HepG2 (cell line): ENCODE results near the gene RHOBTB1.

ENCODE experiments used
- AFF4 ChIP-seq: sonication (generic); formaldehyde crosslinking; IDR thresholded peaks from 2 replicates; pipeline ENCODE4 v1.4.0; 2020; ENCODE audit warnings: missing genetic modification reagents
- EZH2 ChIP-seq: conservative IDR thresholded peaks from 2 replicates; pipeline ENCODE4 v1.6.1; 2012; ENCODE audit warnings: mild to moderate bottlenecking, low read depth, low read length, moderate library complexity
- KLF13 ChIP-seq: sonication (generic); formaldehyde crosslinking; IDR thresholded peaks from 2 replicates; pipeline ENCODE4 v1.4.0; 2020; ENCODE audit warnings: mild to moderate bottlenecking, missing genetic modification reagents
- NFIC ChIP-seq: IDR thresholded peaks from 2 replicates; pipeline ENCODE4 v1.6.1; 2012; ENCODE audit warnings: mild to moderate bottlenecking, low read length, inconsistent platforms
- SMAD3 ChIP-seq: sonication (generic); formaldehyde crosslinking; IDR thresholded peaks from 2 replicates; pipeline ENCODE4 v1.4.0; 2020; ENCODE audit warnings: missing genetic modification reagents
- SNRNP70 ChIP-seq: fragments of 200-400 bp; formaldehyde crosslinking; IDR thresholded peaks from 2 replicates; pipeline ENCODE4 v1.6.1; 2017; ENCODE audit warnings: mild to moderate bottlenecking, low read depth, low read length, moderate library complexity
- UBTF ChIP-seq: sonication (generic); formaldehyde crosslinking; IDR thresholded peaks from 2 replicates; pipeline ENCODE4 v1.4.0; 2020; ENCODE audit warnings: mild to moderate bottlenecking, missing genetic modification reagents
- ZNF260 ChIP-seq: sonication (generic); formaldehyde crosslinking; IDR thresholded peaks from 2 replicates; pipeline ENCODE4 v1.4.0; 2020; ENCODE audit warnings: missing genetic modification reagents, low read depth, mild to moderate bottlenecking, borderline replicate concordance
- TF ChIP-seq, protein P1 (sequence below): sonication (generic); formaldehyde crosslinking; IDR thresholded peaks from 2 replicates; pipeline ENCODE4 v1.5.0; 2020; ENCODE audit warnings: mild to moderate bottlenecking, missing genetic modification reagents, moderate library complexity

DNA sequence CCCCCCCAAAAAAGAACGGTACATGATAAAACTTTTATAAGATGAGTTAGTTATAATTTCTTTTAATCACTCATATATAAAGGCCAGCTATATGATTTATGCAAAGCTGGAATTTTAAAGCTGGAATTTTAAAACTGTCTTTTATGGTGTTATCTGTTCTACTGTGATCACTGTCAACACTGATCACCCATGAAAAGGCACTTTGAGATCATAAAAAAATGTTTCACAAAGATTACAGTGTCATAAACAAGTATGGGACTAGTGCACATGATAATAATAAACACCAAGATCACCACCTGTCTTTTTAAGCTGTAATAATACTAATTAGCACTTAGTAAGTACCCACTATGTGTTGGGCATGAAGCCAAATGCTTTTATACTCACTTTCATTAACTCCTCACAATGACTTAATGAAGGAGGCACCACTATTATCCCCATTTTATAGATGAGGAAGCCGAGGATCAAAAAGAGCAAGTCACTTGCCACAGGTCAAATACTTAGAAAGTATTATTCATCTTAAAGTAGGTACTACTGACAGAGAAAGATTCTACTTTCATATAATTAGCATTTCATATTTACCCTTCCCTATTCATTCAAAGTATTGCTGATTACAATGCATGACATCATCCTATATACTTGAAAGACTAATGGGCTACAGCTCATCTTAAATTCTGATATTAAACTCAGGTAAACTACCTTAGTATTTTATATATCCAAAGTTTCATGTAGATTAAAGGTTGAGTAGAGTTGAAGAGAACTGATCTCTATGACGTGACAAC lies 8.3 kb upstream of the RHOBTB1 start:
- TF ChIP-seq UBTF (CRISPR knock-in tag) (no peak), SMAD3 (no peak), EZH2 (no peak), ZNF260 (CRISPR knock-in tag) (no peak), AFF4 (CRISPR knock-in tag) (no peak), SNRNP70 (no peak), NFIC (no peak), KLF13 (CRISPR knock-in tag) (no peak)
- TF ChIP-seq, protein P1, sequence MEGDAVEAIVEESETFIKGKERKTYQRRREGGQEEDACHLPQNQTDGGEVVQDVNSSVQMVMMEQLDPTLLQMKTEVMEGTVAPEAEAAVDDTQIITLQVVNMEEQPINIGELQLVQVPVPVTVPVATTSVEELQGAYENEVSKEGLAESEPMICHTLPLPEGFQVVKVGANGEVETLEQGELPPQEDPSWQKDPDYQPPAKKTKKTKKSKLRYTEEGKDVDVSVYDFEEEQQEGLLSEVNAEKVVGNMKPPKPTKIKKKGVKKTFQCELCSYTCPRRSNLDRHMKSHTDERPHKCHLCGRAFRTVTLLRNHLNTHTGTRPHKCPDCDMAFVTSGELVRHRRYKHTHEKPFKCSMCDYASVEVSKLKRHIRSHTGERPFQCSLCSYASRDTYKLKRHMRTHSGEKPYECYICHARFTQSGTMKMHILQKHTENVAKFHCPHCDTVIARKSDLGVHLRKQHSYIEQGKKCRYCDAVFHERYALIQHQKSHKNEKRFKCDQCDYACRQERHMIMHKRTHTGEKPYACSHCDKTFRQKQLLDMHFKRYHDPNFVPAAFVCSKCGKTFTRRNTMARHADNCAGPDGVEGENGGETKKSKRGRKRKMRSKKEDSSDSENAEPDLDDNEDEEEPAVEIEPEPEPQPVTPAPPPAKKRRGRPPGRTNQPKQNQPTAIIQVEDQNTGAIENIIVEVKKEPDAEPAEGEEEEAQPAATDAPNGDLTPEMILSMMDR = no peak
